Measurements from ENCODE around the gene EMC10. TPM values are rescaled to one million over a fixed set of nuclear protein-coding genes. Genes with fewer than 3 reads are reported as not detected.
"Not testable (repeated sequence)": the region's sequence is repeated elsewhere in the genome, so short reads cannot be mapped to it uniquely, and the experiment has no call there.

EMC10 gene
- total RNA-seq, 1 experiment from 2014 or later: 61.3 TPM

GRCh38 chr19:50519006-50519575 lies 42.8 kb downstream of the EMC10 start:
- ChIA-PET CTCF (interaction anchor here (0.6 to 1.7 kb wide), 3 partner anchors 15 to 152 kb away, joined by 4 to 7 read pairs (median 6); no protein-coding TSS in a partner anchor), POLR2A (no interaction called here)
- no peak for DNase-seq (ENCODE audit: unreplicated experiment)
- no peak overlapping the region for H3K4me3 Mint-ChIP-seq (ENCODE audit: unreplicated experiment)
- no peak for TF ChIP-seq CTCF (IDR thresholded peaks at IDR 0.05; ENCODE audit: unreplicated experiment)
- no peaks in the 10 kb centered on the region for H3K9me3 Mint-ChIP-seq (ENCODE audit: unreplicated experiment)
- no TSS peak for BruUV-seq (replicated peaks)
- no peaks in the 10 kb centered on the region for H3K4me1 Mint-ChIP-seq (ENCODE audit: insufficient read depth, unreplicated experiment)
- intact Hi-C loops (cut with micrococcal nuclease): no loop called here
- no peaks in the 10 kb centered on the region for H3K36me3 Mint-ChIP-seq (ENCODE audit: insufficient read depth, unreplicated experiment)
- H3K27ac Mint-ChIP-seq (ENCODE audit: low read depth, unreplicated experiment): no peak overlapping the region
- H3K27me3 Mint-ChIP-seq (ENCODE audit: insufficient read depth, unreplicated experiment): no peaks in the 10 kb centered on the region

GRCh38 chr19:50520822-50521465 lies 44.6 kb downstream of the EMC10 start:
- ChIA-PET CTCF (no interaction called here), POLR2A (interaction anchor here (2.6 kb wide), 1 partner anchor 10 kb away, joined by 11 read pairs; the partner anchor contains the start of gene JOSD2)
- peaks cover 6% of the 10 kb centered on the region for H3K36me3 Mint-ChIP-seq (ENCODE audit: insufficient read depth, unreplicated experiment)
- H3K9me3 Mint-ChIP-seq (ENCODE audit: unreplicated experiment): no peaks in the 10 kb centered on the region
- TF ChIP-seq CTCF (IDR thresholded peaks at IDR 0.05; ENCODE audit: unreplicated experiment): no peak
- H3K27me3 Mint-ChIP-seq (ENCODE audit: insufficient read depth, unreplicated experiment): no peaks in the 10 kb centered on the region
- H3K27ac Mint-ChIP-seq (ENCODE audit: low read depth, unreplicated experiment): no peak overlapping the region
- intact Hi-C loops (cut with micrococcal nuclease): no loop called here
- no peak for DNase-seq (ENCODE audit: unreplicated experiment)
- H3K4me1 Mint-ChIP-seq (ENCODE audit: insufficient read depth, unreplicated experiment): no peaks in the 10 kb centered on the region
- BruUV-seq (replicated peaks): no TSS peak
- H3K4me3 Mint-ChIP-seq (ENCODE audit: unreplicated experiment): no peak overlapping the region

- POLR2A ChIA-PET: interaction anchor here (2.6 kb wide), 1 partner anchor 12 kb away, joined by 11 read pairs; the partner anchor contains the start of gene JOSD2
- Mint-ChIP-seq H3K4me3 (ENCODE audit: unreplicated experiment) (no peak overlapping the region), H3K4me1 (ENCODE audit: insufficient read depth, unreplicated experiment) (no peaks in the 10 kb centered on the region), H3K9me3 (ENCODE audit: unreplicated experiment) (no peaks in the 10 kb centered on the region), H3K27me3 (ENCODE audit: insufficient read depth, unreplicated experiment) (peaks cover 5% of the 10 kb centered on the region), H3K36me3 (ENCODE audit: insufficient read depth, unreplicated experiment) (peaks cover 6% of the 10 kb centered on the region), H3K27ac (ENCODE audit: low read depth, unreplicated experiment) (no peak overlapping the region)
- no peak for DNase-seq (ENCODE audit: unreplicated experiment)
- intact Hi-C loops (cut with micrococcal nuclease): no loop called here
- CTCF ChIA-PET: interaction anchor here (1.0 to 1.3 kb wide), 2 partner anchors 11 to 16 kb away, joined by 3 to 4 read pairs; no protein-coding TSS in a partner anchor
- no TSS peak for BruUV-seq (replicated peaks)
- TF ChIP-seq CTCF (IDR thresholded peaks at IDR 0.05; ENCODE audit: unreplicated experiment): no peak
Observed at GRCh38 chr19:50522881-50523280, 46.6 kb downstream of the EMC10 start.

- H3K4me1 Mint-ChIP-seq (ENCODE audit: insufficient read depth, unreplicated experiment); DNase-seq (ENCODE audit: unreplicated experiment); intact Hi-C loops (cut with micrococcal nuclease); H3K36me3 Mint-ChIP-seq (ENCODE audit: insufficient read depth, unreplicated experiment); POLR2A ChIA-PET; H3K4me3 Mint-ChIP-seq (ENCODE audit: unreplicated experiment); BruUV-seq (replicated peaks); H3K27ac Mint-ChIP-seq (ENCODE audit: low read depth, unreplicated experiment): not testable (repeated sequence)
- Mint-ChIP-seq H3K9me3 (ENCODE audit: unreplicated experiment) (peaks cover 10% of the 10 kb centered on the region), H3K27me3 (ENCODE audit: insufficient read depth, unreplicated experiment) (peaks cover 11% of the 10 kb centered on the region)
- CTCF ChIA-PET: interaction anchor here (0.8 to 3.5 kb wide), 2 partner anchors 10 to 394 kb away, joined by 3 to 11 read pairs; no protein-coding TSS in a partner anchor
Observed at GRCh38 chr19:50528052-50528451, 51.7 kb downstream of the EMC10 start.
